Measurements from ENCODE around the gene PDE8A. TPM values are rescaled to one million over a fixed set of nuclear protein-coding genes. Genes with fewer than 3 reads are reported as not detected.

The PDE8A gene
- total and polyA plus RNA-seq, 12 donors, result 10.9 to 46.7 (median 17.4) TPM

DNA sequence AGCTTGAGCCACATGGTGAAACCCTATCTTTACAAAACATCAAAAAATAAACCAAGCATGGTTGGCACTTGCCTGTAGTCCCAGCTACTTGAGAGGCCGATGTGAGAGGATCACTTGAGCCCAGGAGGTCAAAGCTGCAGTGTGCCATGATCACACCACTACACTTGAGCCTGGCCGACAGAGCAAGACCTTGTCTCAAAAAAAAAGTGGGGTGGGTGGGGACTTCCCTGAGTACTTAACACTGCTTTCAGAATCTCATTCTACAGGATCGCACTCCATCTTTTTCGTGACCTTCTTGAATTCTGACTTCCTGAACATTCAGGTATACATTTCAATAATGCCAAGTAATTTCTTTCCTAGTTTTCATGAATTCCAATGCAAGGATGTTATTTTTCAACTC lies 91.3 kb downstream of the PDE8A start:
- no peak for ATAC-seq
- Histone ChIP-seq H3K9me3 (no peaks in the 10 kb centered on the region), H3K36me3 (peaks cover 0 to 74% (median 10%) of the 10 kb centered on the region in 9 donors), H3K27ac (no peak overlapping the region), H3K27me3 (no peaks in the 10 kb centered on the region), H3K4me1 (no peaks in the 10 kb centered on the region), H3K4me3 (no peak overlapping the region)
- intact Hi-C loops (cut with DNase I), result no loop called here
- TF ChIP-seq, protein P1, sequence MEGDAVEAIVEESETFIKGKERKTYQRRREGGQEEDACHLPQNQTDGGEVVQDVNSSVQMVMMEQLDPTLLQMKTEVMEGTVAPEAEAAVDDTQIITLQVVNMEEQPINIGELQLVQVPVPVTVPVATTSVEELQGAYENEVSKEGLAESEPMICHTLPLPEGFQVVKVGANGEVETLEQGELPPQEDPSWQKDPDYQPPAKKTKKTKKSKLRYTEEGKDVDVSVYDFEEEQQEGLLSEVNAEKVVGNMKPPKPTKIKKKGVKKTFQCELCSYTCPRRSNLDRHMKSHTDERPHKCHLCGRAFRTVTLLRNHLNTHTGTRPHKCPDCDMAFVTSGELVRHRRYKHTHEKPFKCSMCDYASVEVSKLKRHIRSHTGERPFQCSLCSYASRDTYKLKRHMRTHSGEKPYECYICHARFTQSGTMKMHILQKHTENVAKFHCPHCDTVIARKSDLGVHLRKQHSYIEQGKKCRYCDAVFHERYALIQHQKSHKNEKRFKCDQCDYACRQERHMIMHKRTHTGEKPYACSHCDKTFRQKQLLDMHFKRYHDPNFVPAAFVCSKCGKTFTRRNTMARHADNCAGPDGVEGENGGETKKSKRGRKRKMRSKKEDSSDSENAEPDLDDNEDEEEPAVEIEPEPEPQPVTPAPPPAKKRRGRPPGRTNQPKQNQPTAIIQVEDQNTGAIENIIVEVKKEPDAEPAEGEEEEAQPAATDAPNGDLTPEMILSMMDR (IDR thresholded peaks at IDR 0.05), result no peak
- WGBS, 2 donors, result 92 to 95% methylated on average over 4 of the region's 4 CpGs
- DNase-seq, result no peak

DNA sequence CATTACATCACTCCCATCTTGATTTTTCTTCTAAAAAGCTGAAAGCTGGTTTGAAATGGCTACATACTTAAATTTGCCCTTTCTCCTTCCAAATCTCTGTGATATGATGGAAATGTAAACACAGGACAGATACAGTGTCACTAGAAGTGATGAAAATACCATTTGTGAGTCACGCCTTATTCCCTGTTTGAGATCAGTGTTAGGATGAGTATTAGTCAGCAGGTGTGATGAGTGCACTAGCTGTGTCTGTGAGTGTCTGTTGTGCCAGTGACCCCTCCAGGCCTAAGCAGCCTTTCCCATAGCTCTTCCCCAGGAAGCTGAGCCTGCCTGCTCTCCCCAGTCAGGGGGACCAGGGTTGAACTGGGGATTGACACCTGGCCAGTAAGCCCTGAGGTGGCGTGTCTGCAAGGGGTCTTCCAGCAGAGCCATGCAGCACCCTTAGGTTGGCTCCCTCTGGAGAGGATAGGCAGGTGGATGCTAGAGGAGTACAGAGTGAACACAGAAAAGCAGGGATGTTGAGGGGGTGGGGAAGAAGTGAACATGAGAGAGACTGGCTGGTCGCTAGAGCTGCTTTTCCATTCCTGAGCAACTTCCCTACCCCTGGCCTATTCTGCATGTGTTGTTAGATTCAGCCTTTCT lies 92.0 kb downstream of the PDE8A start:
- no peak for ATAC-seq
- intact Hi-C loops (cut with DNase I), result no loop called here
- Histone ChIP-seq H3K27me3 (no peaks in the 10 kb centered on the region), H3K9me3 (no peaks in the 10 kb centered on the region), H3K4me3 (no peak overlapping the region), H3K27ac (no peak overlapping the region), H3K4me1 (no peaks in the 10 kb centered on the region), H3K36me3 (peaks cover 0 to 74% (median 10%) of the 10 kb centered on the region in 9 donors)
- TF ChIP-seq, protein P1 (IDR thresholded peaks at IDR 0.05), result no peak
- DNase-seq, result no peak
- WGBS, 2 donors, result 95 to 96% methylated on average over 3 of the region's 3 CpGs

DNA sequence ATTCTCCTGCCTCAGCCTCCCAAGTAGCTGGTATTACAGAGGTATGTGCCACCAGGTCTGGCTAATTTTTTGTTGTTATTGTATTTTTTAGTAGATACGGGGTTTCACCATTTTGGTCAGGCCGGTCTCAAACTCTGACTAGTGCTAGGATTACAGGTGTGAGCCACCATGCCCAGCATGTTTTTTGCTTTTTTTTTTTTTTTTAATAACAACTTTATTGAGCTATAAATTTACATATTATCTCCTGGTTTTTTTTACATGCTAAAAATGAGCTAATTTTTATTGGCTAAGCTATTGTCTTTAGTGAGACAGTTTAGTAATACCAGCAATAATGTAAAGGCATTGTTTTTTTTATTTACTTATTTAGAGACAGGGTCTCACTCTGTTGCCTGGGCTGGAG lies 105.2 kb downstream of the PDE8A start:
- ATAC-seq, result no peak
- DNase-seq, result no peak
- Histone ChIP-seq H3K4me1 (no peaks in the 10 kb centered on the region), H3K4me3 (no peak overlapping the region), H3K27ac (no peak overlapping the region), H3K36me3 (peaks cover 0 to 100% (median 33%) of the 10 kb centered on the region in 9 donors), H3K27me3 (no peaks in the 10 kb centered on the region), H3K9me3 (no peaks in the 10 kb centered on the region)
- intact Hi-C loops (cut with DNase I), result no loop called here
- TF ChIP-seq, protein P1 (IDR thresholded peaks at IDR 0.05), result no peak
- 99 to 100% methylated on average over 2 of the region's 2 CpGs for WGBS, 2 donors

DNA sequence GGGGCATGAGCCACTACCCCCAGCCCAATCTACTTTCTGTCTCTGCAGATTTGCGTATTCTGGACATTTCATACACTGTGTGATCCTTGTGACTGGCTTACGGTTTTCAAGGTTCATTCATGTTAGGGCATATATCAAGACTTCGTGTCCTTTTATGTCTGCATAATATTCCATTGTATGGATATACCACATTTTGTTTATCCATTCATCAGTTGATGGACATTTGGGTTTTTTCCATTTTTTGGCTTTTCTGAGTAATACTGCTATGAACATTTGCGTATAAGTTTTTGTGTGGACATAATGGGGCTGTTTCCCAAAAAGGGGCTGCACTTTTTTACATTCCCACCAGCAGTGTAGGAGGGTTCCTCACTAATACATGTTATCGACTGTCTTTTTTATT lies 106.6 kb downstream of the PDE8A start:
- Histone ChIP-seq H3K9me3 (no peaks in the 10 kb centered on the region), H3K4me3 (no peak overlapping the region), H3K27ac (no peak overlapping the region), H3K36me3 (peaks cover 0 to 100% (median 37%) of the 10 kb centered on the region in 9 donors), H3K4me1 (no peaks in the 10 kb centered on the region), H3K27me3 (no peaks in the 10 kb centered on the region)
- TF ChIP-seq, protein P1 (IDR thresholded peaks at IDR 0.05), result no peak
- DNase-seq (no peak), ATAC-seq (no peak)
- WGBS, 2 donors, result 78 to 79% methylated on average over 5 of the region's 5 CpGs
- intact Hi-C loops (cut with DNase I), result no loop called here

Data from heart right ventricle (tissue), 16 donors.